CD4-positive, alpha-beta T cell treated with Interleukin-2 at 100 ng/mL for 4 hours (primary cell): ENCODE measurements around the gene ACMSD.
"Not testable (repeated sequence)": the region's sequence is repeated elsewhere in the genome, so short reads cannot be mapped to it uniquely, and the experiment has no call there.

ENCODE experiments used
- DNase-seq: peaks from one replicate; pipeline ENCODE4 v3.0.0-alpha.2; 2020; ENCODE audit warnings: low spot score

Gene ACMSD

DNA sequence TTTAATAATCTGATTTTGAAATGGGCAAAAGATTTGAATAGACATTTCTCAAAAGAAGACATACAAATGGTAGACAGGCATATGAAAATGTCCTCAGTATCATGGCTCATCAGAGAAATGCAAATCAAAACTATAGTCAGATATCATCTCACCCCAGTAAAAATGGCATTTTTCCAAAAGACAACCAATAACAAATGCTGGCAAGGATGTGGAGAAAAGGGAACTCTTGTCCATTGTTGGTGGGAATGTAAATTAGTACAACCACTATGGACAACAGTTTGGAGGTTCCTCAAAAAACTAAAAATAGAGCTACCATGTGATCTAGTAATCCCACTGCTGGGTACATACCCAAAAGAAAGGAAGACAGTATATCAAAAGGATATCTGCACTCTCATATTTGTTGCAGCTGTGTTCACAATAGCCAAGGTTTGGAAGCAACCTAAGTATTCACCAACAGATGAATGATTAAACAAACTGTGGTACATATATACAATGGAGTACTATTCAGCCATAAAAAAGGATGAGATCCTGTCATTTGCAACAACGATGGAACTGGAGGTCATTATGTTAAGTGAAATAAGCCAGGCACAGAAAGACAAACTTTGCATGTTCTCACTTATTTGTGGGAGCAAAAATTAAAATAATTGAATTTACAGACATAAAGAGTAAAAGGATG, 69.2 kb downstream of the ACMSD start:
- DNase-seq, result not testable (repeated sequence)

GRCh38 chr2:134910763-134911399, 72.5 kb downstream of the ACMSD start:
- no peak for DNase-seq

DNA sequence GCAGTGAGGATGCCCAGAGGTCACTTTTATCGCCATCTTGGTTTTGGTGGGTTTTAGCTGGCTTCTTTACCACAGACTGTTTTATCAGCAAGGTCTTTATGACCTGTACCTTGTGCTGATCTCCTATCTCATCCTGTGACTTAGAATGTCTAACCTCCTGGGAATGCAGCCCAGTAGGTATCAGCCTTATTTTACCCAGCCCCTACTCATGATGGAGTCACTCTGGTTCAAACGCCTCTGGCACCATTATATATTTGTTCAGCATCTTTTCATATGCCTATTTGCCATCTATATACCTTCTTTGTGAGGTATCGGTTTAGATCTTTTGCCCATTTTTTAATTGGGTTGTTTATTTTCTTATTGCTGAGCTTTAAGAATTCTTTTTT, 73.0 kb downstream of the ACMSD start:
- no peak for DNase-seq

GRCh38 chr2:134912361-134912760, 73.9 kb downstream of the ACMSD start:
- no peak for DNase-seq

DNA sequence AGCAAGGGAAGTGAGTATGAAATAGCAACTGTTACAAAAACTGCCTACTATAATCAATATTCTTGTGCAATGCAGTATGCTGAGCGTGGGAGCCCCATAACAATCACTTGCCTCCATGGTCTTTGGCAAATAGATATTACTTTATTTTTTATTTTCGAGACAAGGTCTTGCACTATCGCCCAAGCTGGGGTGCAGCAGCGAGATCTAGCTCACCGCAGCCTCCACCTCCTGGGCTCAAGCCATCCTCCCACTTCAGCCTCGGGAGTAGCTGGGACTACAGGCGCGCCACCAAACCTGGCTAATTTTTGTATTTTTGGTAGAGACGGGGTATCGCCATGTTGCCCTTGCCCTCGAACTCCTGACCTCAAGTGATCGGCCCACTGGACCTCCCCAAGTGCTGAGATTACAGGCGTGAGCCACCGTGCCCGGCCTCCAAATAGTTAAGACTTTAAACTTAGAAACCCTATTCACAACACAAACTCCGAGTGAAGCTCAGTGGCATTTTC, 79.0 kb downstream of the ACMSD start:
- peak; percentile 8 for DNase-seq

GRCh38 chr2:134917888-134918525, 79.6 kb downstream of the ACMSD start:
- DNase-seq, result peak; percentile 87

- DNase-seq, result peak; percentile 100
Measured at GRCh38 chr2:134918526-134919340, 80.3 kb downstream of the ACMSD start, which contains the start of gene CCNT2. TSS of gene CCNT2 (plus strand) at chr2:134918822. CDS start at chr2:134918855, 33 bp downstream.

DNA sequence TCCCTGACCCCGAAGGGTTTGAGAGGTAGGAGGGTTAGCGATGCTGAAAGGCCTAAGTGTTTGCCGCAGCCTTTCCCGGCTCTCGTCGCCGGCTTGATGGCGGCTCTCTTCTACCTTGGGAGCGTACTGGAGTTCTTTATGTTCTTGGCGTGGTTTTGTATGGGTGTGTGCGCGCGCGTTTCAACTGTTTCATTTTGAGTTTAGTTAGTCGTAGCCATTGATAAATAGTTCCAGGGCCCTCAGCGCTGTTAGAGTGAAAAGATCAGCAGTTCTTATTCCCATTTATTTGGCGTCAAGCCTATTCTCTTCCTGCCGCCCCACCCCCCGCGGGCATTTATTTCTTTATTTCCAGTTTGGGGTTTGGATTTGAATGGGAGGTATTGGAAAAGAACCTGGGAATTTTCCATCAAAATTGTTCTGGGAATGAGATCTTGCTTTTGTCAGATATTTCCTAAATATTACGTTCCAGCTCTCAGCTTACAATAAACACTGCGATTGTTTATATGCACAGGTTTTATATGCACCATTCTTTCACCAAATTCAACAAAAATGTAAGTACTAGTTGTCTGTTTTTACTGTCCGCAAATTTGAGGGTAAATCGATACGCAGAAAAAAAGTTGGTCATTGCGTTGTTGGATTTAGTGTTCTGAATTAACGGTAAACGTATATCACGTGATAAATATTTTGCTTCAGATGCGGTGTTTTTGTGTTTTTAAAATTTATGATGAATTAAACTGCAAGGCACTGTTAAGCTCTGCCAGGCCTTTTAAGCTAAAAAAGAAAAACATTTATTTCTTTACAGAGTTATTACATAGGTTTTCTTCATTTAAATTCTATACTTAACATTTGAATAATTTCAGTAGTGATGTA, 81.2 kb downstream of the ACMSD start:
- DNase-seq, result peak; percentile 42

- DNase-seq, result no peak
Measured at GRCh38 chr2:134924912-134925311, 86.5 kb downstream of the ACMSD start.

DNA sequence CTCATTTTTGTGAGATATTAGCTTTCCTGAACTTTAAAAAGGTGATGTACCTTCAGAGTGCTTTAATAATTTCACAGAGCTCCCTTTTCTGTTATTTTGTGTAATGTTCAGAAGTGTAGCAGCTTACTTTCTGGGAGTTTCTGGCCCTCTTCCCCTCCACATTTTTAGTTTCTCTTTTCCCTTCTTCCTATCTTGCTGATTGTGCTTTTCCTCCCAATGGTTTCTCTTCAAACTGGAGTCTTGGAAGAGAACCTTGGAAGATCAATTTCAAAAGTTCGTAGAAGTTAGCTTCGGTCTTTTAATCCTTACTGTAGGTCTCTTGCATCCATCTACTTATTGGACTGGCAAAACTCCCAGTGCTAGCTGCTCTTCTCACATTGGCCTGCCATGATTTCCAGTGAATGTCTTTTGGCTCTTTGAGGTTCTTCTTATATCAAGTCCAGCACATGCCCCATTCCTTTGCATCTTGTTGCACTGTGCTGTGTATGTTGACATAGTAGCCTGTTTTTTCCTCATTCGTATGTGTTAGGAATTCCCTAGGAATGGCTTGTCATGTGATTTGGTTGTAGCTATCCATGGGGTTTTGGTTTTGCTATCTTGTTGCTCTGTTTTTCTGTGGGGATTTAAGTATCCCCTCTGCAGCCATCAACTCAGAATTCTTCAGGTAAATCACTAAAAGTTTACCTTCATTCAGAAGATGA, 88.0 kb downstream of the ACMSD start:
- no peak for DNase-seq

DNA sequence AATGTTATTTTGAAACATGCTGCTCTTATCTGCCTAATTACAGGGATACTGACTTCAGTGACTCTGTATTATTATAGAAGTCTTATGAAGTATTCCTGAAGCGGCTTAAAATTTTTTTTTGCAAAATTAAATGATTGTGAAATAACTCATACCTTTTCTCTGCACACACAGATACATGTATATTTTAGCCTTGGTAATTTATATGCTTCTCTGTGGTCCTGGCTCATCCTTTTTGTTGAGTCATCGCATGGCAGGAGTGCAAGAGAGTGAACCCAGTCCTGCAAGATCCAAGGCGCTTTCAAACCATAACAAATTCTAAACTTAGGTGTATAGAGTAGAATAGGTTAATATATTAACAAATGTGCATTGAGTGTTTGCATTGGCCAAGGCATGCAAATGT, 88.8 kb downstream of the ACMSD start:
- DNase-seq, result peak; percentile 7

- no peak for DNase-seq
Measured at GRCh38 chr2:134932864-134933526, 94.6 kb downstream of the ACMSD start.

- no peak for DNase-seq
Measured at GRCh38 chr2:134933732-134934131, 95.3 kb downstream of the ACMSD start.

DNA sequence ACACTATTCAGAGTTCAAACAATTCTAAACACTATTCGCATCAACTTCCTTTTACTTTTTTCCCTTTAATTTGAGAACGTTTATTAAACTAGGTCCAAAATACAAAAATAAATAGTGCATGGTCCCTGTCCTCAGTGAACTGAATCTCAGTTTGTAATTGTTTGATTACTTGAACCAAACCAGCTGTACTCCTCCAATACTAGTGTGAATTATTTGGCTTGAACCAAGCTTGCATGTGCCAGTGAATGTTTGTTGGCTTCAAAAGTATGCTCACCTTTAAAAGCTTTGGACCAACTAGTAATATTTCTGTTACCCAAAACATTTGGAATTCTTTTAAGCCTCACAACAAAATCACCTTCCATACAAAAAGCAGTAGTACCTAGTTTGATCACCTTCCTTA, 95.7 kb downstream of the ACMSD start:
- no peak for DNase-seq

GRCh38 chr2:134934641-134935040, 96.2 kb downstream of the ACMSD start:
- DNase-seq, result no peak

GRCh38 chr2:134936691-134937090, 98.3 kb downstream of the ACMSD start:
- no peak for DNase-seq

- no peak for DNase-seq
Measured at GRCh38 chr2:134943540-134943939, 105.1 kb downstream of the ACMSD start.

DNA sequence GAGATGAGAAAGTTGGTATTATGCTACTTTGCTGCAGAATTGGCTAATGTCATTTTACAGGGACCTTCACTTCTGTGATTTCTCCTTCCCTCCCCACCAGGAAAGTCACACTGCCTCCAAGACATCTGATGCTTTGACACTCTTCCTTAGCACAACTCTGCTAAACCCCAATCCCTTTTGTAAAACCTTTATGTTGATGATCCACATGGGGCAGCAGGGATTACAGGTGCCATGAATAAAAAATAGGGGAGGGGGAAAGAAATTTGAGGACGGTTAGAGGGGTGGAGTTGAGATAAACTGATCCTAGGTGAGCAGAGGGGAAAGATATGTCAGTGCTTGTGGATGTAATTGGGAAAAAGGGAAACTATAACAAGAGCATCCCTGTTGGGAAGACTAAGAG, 106.6 kb downstream of the ACMSD start:
- no peak for DNase-seq

GRCh38 chr2:134946073-134946472, 107.7 kb downstream of the ACMSD start:
- DNase-seq, result no peak
